Heart right ventricle (tissue), 16 donors: ENCODE data around the gene IFNL4. TPM values are rescaled to one million over a fixed set of nuclear protein-coding genes. Genes with fewer than 3 reads are reported as not detected.
A peak's percentile ranks its signal among the peaks of the same experiment; 100 is the strongest.
"Not testable (repeated sequence)": the region's sequence is repeated elsewhere in the genome, so short reads cannot be mapped to it uniquely, and the experiment has no call there.

Source experiments
- ATAC-seq, 8 donors: fragments of 200-7000 bp; cut with Tn5 transposase; one replicate each; pipeline ENCODE4 v1.9.1; 2020; ENCODE audit warnings: mild to moderate bottlenecking in 8 of 8, moderate library complexity in 8 of 8, moderate number of reproducible peaks in 1 of 8
- DNase-seq, 2 donors: peaks; one replicate each; pipeline ENCODE4 v3.0.0-alpha.2; 2020
- H3K27ac ChIP-seq, 10 donors: fragments of 200-600 bp; sonication (generic) in 2 of 10; one replicate each; pipeline versions ENCODE4 v1.5.0 to v1.8.0; 2020 to 2022; ENCODE audit warnings: mild to moderate bottlenecking in 3 of 10
- H3K27me3 ChIP-seq, 7 donors: fragments of 200-600 bp; one replicate each; pipeline ENCODE4 v1.8.0; 2021 to 2022; ENCODE audit warnings: mild to moderate bottlenecking in 2 of 7
- H3K36me3 ChIP-seq, 9 donors: fragments of 200-600 bp; sonication (generic) in 1 of 9; one replicate each; pipeline versions ENCODE4 v1.5.0 to v1.8.0; 2020 to 2022; ENCODE audit warnings: mild to moderate bottlenecking in 2 of 9
- H3K4me1 ChIP-seq, 9 donors: fragments of 200-600 bp; sonication (generic) in 1 of 9; one replicate each; pipeline versions ENCODE4 v1.5.0 to v1.8.0; 2020 to 2022; ENCODE audit warnings: mild to moderate bottlenecking in 4 of 9
- H3K4me3 ChIP-seq, 10 donors: fragments of 200-600 bp; sonication (generic) in 2 of 10; one replicate each; pipeline versions ENCODE4 v1.5.0 to v1.8.0; 2020 to 2022; ENCODE audit warnings: mild to moderate bottlenecking in 7 of 10, moderate library complexity in 2 of 10
- H3K9me3 ChIP-seq, 11 donors: fragments of 200-600 bp in 10 of 11; sonication (generic) in 2 of 11; one replicate each; pipeline versions ENCODE4 v1.5.0 to v1.8.0; 2013 to 2022; ENCODE audit warnings: mild to moderate bottlenecking in 2 of 11, control low read depth in 1 of 11, moderate library complexity in 1 of 11
- CTCF ChIP-seq, 9 donors: fragments of 200-600 bp; sonication (generic) in 2 of 9; IDR thresholded peaks; one replicate each; pipeline versions ENCODE4 v1.5.0 to v1.8.0; 2021 to 2022; ENCODE audit warnings: antibody characterized with exemption in 9 of 9, mild to moderate bottlenecking in 5 of 9, moderate library complexity in 1 of 9
- WGBS, 2 donors: extraction: QIAGEN DNeasy Blood & Tissue Kit; methylation state at CpG; one replicate each; pipeline ENCODE4 v1.1.7; 2013; ENCODE audit warnings: inconsistent platforms in 1 of 2; 5-methylcytosine and 5-hydroxymethylcytosine counted together
- intact Hi-C, 10 donors: fragments of 100-400 bp; cut with DNase I; formaldehyde crosslinking; loops; one replicate each; pipeline versions ENCODE4 v1.11.1 to v1.14.2; 2022
- polyA plus RNA-seq, 2 donors: library from polyadenylated mRNA; stranded (reverse); fragments of 200-250 nt; gene quantifications; one replicate each; pipeline ENCODE4 v1.2.3, GENCODE V29; 2013
- total RNA-seq, 10 donors: library from RNA; stranded (reverse); fragmentation: NEBNext Ultra II Directional in 3 of 10; extraction: Animal tissue kit (Norgen Biotek cat#: 25700) in 3 of 10; gene quantifications; one replicate each; pipeline versions ENCODE4 v1.2.1 to v1.2.4, GENCODE V29; 2021 to 2023
- donor health status: Arrhythmogenic right ventricular cardiomyopathy.
- donor health status: ischemic (EF 13 %, LVEDD 7.1; RV severe dilation, severe dysfunction).
- donor health status: healthy with polysubstance abuse.
- donor health status: DM: no; HTN: yes; CAD: no.
- donor health status: DM: no; HTN: no; CAD: no.
- donor health status: ischemic (EF 25% LVEDD 6.9; RV normal size, moderate dysfunction).
- donor health status: ischemic (EF 25% LVEDD 5.7; RV mildly dilated, moderate dysfunction).
- donor health status: healthy.
- donor health status: DM: yes; HTN: yes; CAD: no.
- donor health status: Ischemic cardiomyopathy.
- donor health status: ischemic (EF 35%, LVEDD 5.7; RV mildly dilated, moderate dysfunction).
- donor health status: nonischemic (EF 11% LVEDD 7.7; RV severe dilation, severe dysfunction).
- donor health status: DM: yes; HTN: yes; CAD: no.
- donor health status: PGD.
- donor health status: ischemic (EF 29% LVEDD 5.4; RV normal size, mild dysfunction).
- donor health status: nonischemic (EF 23%, LVEDD 6.1; RV moderate dilation, normal function).

The IFNL4 gene
- total and polyA plus RNA-seq, 12 donors, result not detected

GRCh38 chr19:39218230-39219007 is 30.2 kb downstream of the IFNL4 start:
- H3K9me3 ChIP-seq, result peaks cover 0 to 27% (median 4%) of the 10 kb centered on the region in 11 donors
- H3K27me3 ChIP-seq, result peaks cover 0 to 80% (median 67%) of the 10 kb centered on the region in 7 donors
- no peak overlapping the region for H3K27ac ChIP-seq
- 83 to 86% methylated on average over 15 of the region's 15 CpGs for WGBS, 2 donors
- no peak for TF ChIP-seq CTCF (IDR thresholded peaks at IDR 0.05)
- intact Hi-C loops, result loop anchor here in 1 of 10 donors (10.0 kb wide), 1 partner anchor 106 kb away; the partner anchor contains the start of gene LRFN1
- no peak for ATAC-seq
- H3K36me3 ChIP-seq, result no peaks in the 10 kb centered on the region
- H3K4me3 ChIP-seq, result no peak overlapping the region
- DNase-seq, result no peak
- H3K4me1 ChIP-seq, result no peaks in the 10 kb centered on the region

- H3K36me3 ChIP-seq, result no peaks in the 10 kb centered on the region
- peaks cover 0 to 77% (median 61%) of the 10 kb centered on the region in 7 donors for H3K27me3 ChIP-seq
- H3K4me1 ChIP-seq, result no peaks in the 10 kb centered on the region
- DNase-seq, result no peak
- H3K27ac ChIP-seq, result no peak overlapping the region
- no peak overlapping the region for H3K4me3 ChIP-seq
- WGBS, 2 donors, result 84 to 87% methylated on average over 5 of the region's 5 CpGs
- H3K9me3 ChIP-seq, result peaks cover 0 to 27% (median 4%) of the 10 kb centered on the region in 11 donors
- ATAC-seq, result no peak
- intact Hi-C loops, result loop anchor here in 1 of 10 donors (10.0 kb wide), 1 partner anchor 108 kb away; the partner anchor contains the start of gene LRFN1
- TF ChIP-seq CTCF (IDR thresholded peaks at IDR 0.05), result no peak
These were observed 31.6 kb downstream of the IFNL4 start for GRCh38 chr19:39217094-39217493.

DNA sequence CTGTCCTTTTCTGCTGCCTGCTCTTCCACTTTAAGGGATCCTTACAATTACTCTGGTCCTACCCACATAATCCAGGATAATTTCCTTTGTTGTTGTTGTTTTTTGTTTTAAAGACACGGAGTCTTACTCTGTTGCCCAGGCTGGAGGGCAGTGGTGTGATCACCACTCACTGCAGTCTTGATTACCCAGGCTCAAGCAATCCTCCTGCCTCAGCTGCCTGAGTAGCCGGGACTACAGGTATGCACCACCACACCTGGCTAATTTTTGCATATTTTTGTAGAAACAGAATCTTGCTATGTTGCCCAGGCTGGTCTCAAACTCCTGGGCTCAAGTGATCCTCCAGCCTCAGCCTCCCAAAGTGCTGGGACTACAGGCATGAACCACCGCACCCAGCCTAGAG is 33.3 kb downstream of the IFNL4 start:
- not testable (repeated sequence) for H3K4me3 ChIP-seq, H3K27ac ChIP-seq, ATAC-seq, H3K4me1 ChIP-seq, DNase-seq, H3K36me3 ChIP-seq
- peaks cover 0 to 75% (median 52%) of the 10 kb centered on the region in 7 donors for H3K27me3 ChIP-seq
- peaks cover 0 to 27% (median 4%) of the 10 kb centered on the region in 11 donors for H3K9me3 ChIP-seq
- WGBS, 2 donors, result 87 to 92% methylated on average over 3 of the region's 3 CpGs
- intact Hi-C loops, result loop anchor here in 1 of 10 donors (10.0 kb wide), 1 partner anchor 109 kb away; the partner anchor contains the start of gene LRFN1

- Histone ChIP-seq H3K27ac (no peak overlapping the region), H3K4me3 (no peak overlapping the region), H3K36me3 (no peaks in the 10 kb centered on the region), H3K9me3 (peaks cover 0 to 23% (median 3%) of the 10 kb centered on the region in 11 donors), H3K4me1 (no peaks in the 10 kb centered on the region), H3K27me3 (peaks cover 0 to 80% (median 38%) of the 10 kb centered on the region in 7 donors)
- DNase-seq (no peak), ATAC-seq (peak in 1 of 8 donors; percentile 39)
- peak in 2 of 9 donors; percentile 9 to 42 for TF ChIP-seq CTCF (IDR thresholded peaks at IDR 0.05)
- intact Hi-C loops, result loop anchor here in 1 of 10 donors (10.0 kb wide), 1 partner anchor 112 kb away; the partner anchor contains the start of gene LRFN1
- WGBS, 2 donors, result 15 to 16% methylated on average over 8 of the region's 8 CpGs
These were observed 36.3 kb downstream of the IFNL4 start for GRCh38 chr19:39212375-39212742.
